IPS DF 4.7 (cell line): ENCODE results near the gene IFI6.
"Not testable (repeated sequence)": the region's sequence is repeated elsewhere in the genome, so short reads cannot be mapped to it uniquely, and the experiment has no call there.

Experiments used
- DNase-seq: peaks from one replicate; pipeline ENCODE4 v3.0.0-alpha.2; 2013; ENCODE audit warnings: low spot score; ENCODE audit errors: extremely low read depth

IFI6 gene

GRCh38 chr1:27652111-27652864 lies 19.7 kb downstream of the IFI6 start:
- DNase-seq = no peak

- no peak for DNase-seq
Measured at GRCh38 chr1:27650539-27651175, 21.3 kb downstream of the IFI6 start.

- no peak for DNase-seq
Measured at GRCh38 chr1:27650171-27650538, 21.8 kb downstream of the IFI6 start.

- DNase-seq = no peak
Measured at GRCh38 chr1:27649306-27649635, 22.7 kb downstream of the IFI6 start.

- DNase-seq = no peak
Measured at GRCh38 chr1:27648602-27649305, 23.2 kb downstream of the IFI6 start.

GRCh38 chr1:27647328-27647727 lies 24.7 kb downstream of the IFI6 start:
- DNase-seq = no peak

- no peak for DNase-seq
Measured at GRCh38 chr1:27646676-27647075, 25.3 kb downstream of the IFI6 start.

- no peak for DNase-seq
Measured at GRCh38 chr1:27645071-27645415, 26.9 kb downstream of the IFI6 start.

- DNase-seq = no peak
Measured at GRCh38 chr1:27644369-27645070, 27.5 kb downstream of the IFI6 start.

GRCh38 chr1:27643600-27644368 lies 28.2 kb downstream of the IFI6 start:
- no peak for DNase-seq

GRCh38 chr1:27640514-27640913 lies 31.5 kb downstream of the IFI6 start:
- not testable (repeated sequence) for DNase-seq

GRCh38 chr1:27638805-27639204 lies 33.2 kb downstream of the IFI6 start:
- no peak for DNase-seq

GRCh38 chr1:27638047-27638734 lies 33.8 kb downstream of the IFI6 start:
- no peak for DNase-seq

- no peak for DNase-seq
Measured at GRCh38 chr1:27635396-27636142, 36.4 kb downstream of the IFI6 start.

- no peak for DNase-seq
Measured at GRCh38 chr1:27634985-27635367, 37.0 kb downstream of the IFI6 start, which contains the start of gene FGR. FGR (minus strand) TSS chr1:27635185; CDS start chr1:27623916, 11,269 bp downstream.

- no peak for DNase-seq
Measured at GRCh38 chr1:27634177-27634984, 37.6 kb downstream of the IFI6 start.

GRCh38 chr1:27633640-27634176 lies 38.3 kb downstream of the IFI6 start:
- DNase-seq = no peak

GRCh38 chr1:27633298-27633610 lies 38.7 kb downstream of the IFI6 start:
- no peak for DNase-seq
